Smooth muscle cell (in vitro differentiated cells): ENCODE data around the gene SH3GL1. TPM values are rescaled to one million over a fixed set of nuclear protein-coding genes. Genes with fewer than 3 reads are reported as not detected.

Experiments used
- DNase-seq: peaks from one replicate; lab custom pipeline; 2025; ENCODE audit not compliant: unreplicated experiment; lab: John Stamatoyannopoulos, UW
- H2AFZ ChIP-seq: fragments of 200-600 bp; sonication (generic); 2 replicates; pipeline ENCODE4 v1.6.0; 2016; ENCODE audit warnings: antibody characterized with exemption, low read depth, mild to moderate bottlenecking
- H3F3A ChIP-seq: fragments of 200-600 bp; sonication (generic); 2 replicates; pipeline ENCODE4 v1.6.0; 2017; ENCODE audit warnings: antibody characterized with exemption, low read depth
- H3K27ac ChIP-seq: fragments of 200-600 bp; sonication (generic); 2 replicates; pipeline ENCODE4 v1.5.1; 2016; ENCODE audit warnings: low read depth, mild to moderate bottlenecking
- H3K27me3 ChIP-seq: fragments of 200-600 bp; sonication (generic); 2 replicates; pipeline ENCODE4 v1.6.1; 2016; ENCODE audit warnings: low read depth, mild to moderate bottlenecking
- H3K36me3 ChIP-seq: fragments of 200-600 bp; sonication (generic); 2 replicates; pipeline ENCODE4 v1.5.1; 2016; ENCODE audit warnings: low read depth
- H3K4me1 ChIP-seq: fragments of 200-600 bp; sonication (generic); 2 replicates; pipeline ENCODE4 v1.5.1; 2016; ENCODE audit warnings: low read depth
- H3K4me2 ChIP-seq: fragments of 200-600 bp; sonication (generic); 2 replicates; pipeline ENCODE4 v1.6.0; 2016; ENCODE audit warnings: mild to moderate bottlenecking
- H3K4me3 ChIP-seq: fragments of 200-600 bp; sonication (generic); 2 replicates; pipeline ENCODE4 v1.5.1; 2016; ENCODE audit warnings: mild to moderate bottlenecking
- H3K79me2 ChIP-seq: fragments of 200-600 bp; sonication (generic); 2 replicates; pipeline ENCODE4 v1.6.0; 2016; ENCODE audit warnings: low read depth, mild to moderate bottlenecking
- H3K9ac ChIP-seq: fragments of 200-600 bp; sonication (generic); 2 replicates; pipeline ENCODE4 v1.6.0; 2016; ENCODE audit warnings: low read depth
- H3K9me3 ChIP-seq: fragments of 200-600 bp; sonication (generic); replicated peaks from 2 replicates; pipeline ENCODE4 v1.5.1; 2016; ENCODE audit warnings: low read depth
- H4K20me1 ChIP-seq: fragments of 200-600 bp; sonication (generic); 2 replicates; pipeline ENCODE4 v1.6.0; 2016; ENCODE audit warnings: low read depth
- CTCF ChIP-seq: fragments of 200-600 bp; sonication (generic); IDR thresholded peaks from 2 replicates; pipeline ENCODE4 v1.5.1; 2017; ENCODE audit warnings: borderline replicate concordance, mild to moderate bottlenecking, antibody characterized with exemption; ENCODE audit not compliant: insufficient read depth, poor library complexity, severe bottlenecking
- WGBS: methylation state at CpG from one replicate; pipeline ENCODE4 v1.1.7; 2016; ENCODE audit warnings: low lambda C conversion rate; 5-methylcytosine and 5-hydroxymethylcytosine counted together
- polyA plus RNA-seq: library from polyadenylated mRNA; unstranded; fragments of >200 nt; fragmentation: Nextera tagmentation; extraction: Ambion mirVana; gene quantifications from 2 replicates; pipeline ENCODE4 v1.2.1, GENCODE V29; 2016
- total RNA-seq: library from RNA; depleted of rRNA; stranded (reverse); fragments of >200 nt; gene quantifications from 2 replicates; pipeline ENCODE4 v1.2.3, GENCODE V29; 2014

SH3GL1 gene
- total and polyA plus RNA-seq, 2 experiments from 2014 or later: 52.9 to 120 TPM

- Histone ChIP-seq H3K27ac (no peak overlapping the region), H3F3A (no peaks in the 10 kb centered on the region), H3K9me3 (no peaks in the 10 kb centered on the region), H3K4me1 (peaks cover 14% of the 10 kb centered on the region), H3K4me3 (no peak overlapping the region), H3K36me3 (no peaks in the 10 kb centered on the region), H2AFZ (no peak overlapping the region), H3K27me3 (no peaks in the 10 kb centered on the region), H3K79me2 (peaks cover 46% of the 10 kb centered on the region), H3K4me2 (no peak overlapping the region), H4K20me1 (peaks cover 84% of the 10 kb centered on the region), H3K9ac (no peak overlapping the region)
- WGBS: over 99% methylated on average over 19 of the region's 19 CpGs
- TF ChIP-seq CTCF: no peak
- no peak for DNase-seq
Observed at GRCh38 chr19:4365791-4366665, 34.3 kb downstream of the SH3GL1 start.

- no peak for TF ChIP-seq CTCF
- Histone ChIP-seq H3K79me2 (peaks cover 40% of the 10 kb centered on the region), H4K20me1 (peaks cover 84% of the 10 kb centered on the region), H3K27me3 (no peaks in the 10 kb centered on the region), H3K9me3 (no peaks in the 10 kb centered on the region), H3K9ac (no peak overlapping the region), H3K36me3 (no peaks in the 10 kb centered on the region), H3K4me3 (no peak overlapping the region), H3K4me1 (peaks cover 14% of the 10 kb centered on the region), H3F3A (no peaks in the 10 kb centered on the region), H2AFZ (no peak overlapping the region), H3K27ac (no peak overlapping the region), H3K4me2 (no peak overlapping the region)
- no peak for DNase-seq
- WGBS: 98% methylated on average over 16 of the region's 16 CpGs
Observed at GRCh38 chr19:4365341-4365740, 35.0 kb downstream of the SH3GL1 start.

GRCh38 chr19:4363571-4364304 lies 36.6 kb downstream of the SH3GL1 start:
- TF ChIP-seq CTCF: no peak
- peaks cover 68% of the 10 kb centered on the region for H4K20me1 ChIP-seq
- H2AFZ ChIP-seq: no peak overlapping the region

More at GRCh38 chr19:4363571-4364304, 36.6 kb downstream of the SH3GL1 start:
- no peaks in the 10 kb centered on the region for H3F3A ChIP-seq
- H3K27me3 ChIP-seq: no peaks in the 10 kb centered on the region
- DNase-seq: no peak
- no peak overlapping the region for H3K9ac ChIP-seq
- no peak overlapping the region for H3K27ac ChIP-seq
- H3K36me3 ChIP-seq: no peaks in the 10 kb centered on the region
- H3K4me2 ChIP-seq: no peak overlapping the region
- H3K4me1 ChIP-seq: no peaks in the 10 kb centered on the region
- no peaks in the 10 kb centered on the region for H3K9me3 ChIP-seq
- WGBS: 96% methylated on average over 26 of the region's 26 CpGs
- H3K79me2 ChIP-seq: peaks cover 23% of the 10 kb centered on the region
- no peak overlapping the region for H3K4me3 ChIP-seq
